ENCODE data around the gene RNF213. TPM values are rescaled to one million over a fixed set of nuclear protein-coding genes. Genes with fewer than 3 reads are reported as not detected.

The RNF213 gene
- 67.4 to 83.0 TPM (median 70.2 TPM) in 5 replicates for total RNA-seq (2022; extraction: Qiagen RNA extraction; ENCODE audit: low read depth)

DNA sequence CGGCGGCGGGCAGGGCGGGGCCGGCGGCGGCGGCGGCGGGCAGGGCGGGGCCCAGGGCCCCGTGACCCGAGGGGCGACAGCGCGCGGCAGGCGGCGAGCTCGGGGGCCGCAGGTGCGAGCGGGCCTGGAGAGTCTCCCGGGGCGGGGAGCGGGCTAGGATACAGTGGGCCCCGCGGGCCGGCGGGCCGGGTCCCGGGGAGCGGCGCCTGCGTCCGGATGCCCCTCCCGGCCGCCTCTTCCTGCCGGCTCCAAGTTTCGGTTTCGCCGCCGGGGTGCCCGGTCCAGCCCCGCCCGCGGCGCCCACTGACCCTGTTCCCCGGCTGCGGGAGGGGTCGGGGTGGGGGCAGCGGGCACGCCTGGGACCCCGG, at the start of gene RNF213:
RNF213 (plus strand) TSS at position 62 of the 368 bp plus-strand sequence. CDS start 2,830 bp downstream, outside the sequence.

DNA sequence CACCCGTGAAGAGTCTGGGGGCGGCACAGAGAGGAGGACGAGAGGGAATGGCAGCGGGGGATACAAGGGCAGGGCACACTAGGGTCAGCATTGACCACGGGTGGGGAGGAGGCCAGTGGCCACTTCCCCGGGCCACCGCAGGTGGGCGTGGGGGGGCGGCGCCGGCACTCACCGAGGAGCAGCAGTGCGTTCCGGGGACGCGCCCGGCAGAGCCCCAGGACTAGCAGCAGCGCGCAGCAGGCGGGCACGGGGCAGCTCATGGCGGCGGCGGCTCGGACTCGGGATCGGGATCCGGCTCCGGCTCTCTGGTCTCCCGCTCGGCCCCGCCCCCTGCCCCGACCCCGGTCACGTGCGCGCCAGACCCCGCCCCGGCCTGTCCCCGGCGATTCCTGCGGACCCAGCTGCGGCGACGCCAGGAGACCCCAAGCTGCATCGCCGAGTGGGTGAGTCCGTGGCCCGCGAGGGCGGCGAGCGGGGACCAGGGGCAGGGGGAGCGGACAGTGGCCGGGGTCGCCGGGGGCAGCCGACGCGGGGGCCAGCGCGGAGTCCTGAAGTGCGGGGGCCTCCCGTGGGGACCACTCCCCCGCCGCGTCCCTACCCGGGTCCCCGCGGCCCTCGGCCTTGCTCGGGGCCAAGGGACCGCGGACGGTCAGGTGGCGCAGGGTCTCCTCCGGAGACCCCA, 40.5 kb upstream of the RNF213 start, which contains the start of the genes SGSH and SLC26A11:
SGSH (minus strand) TSS at position 280 of the 682 bp plus-strand sequence; CDS start at position 260, 20 bp downstream.
SLC26A11 (plus strand) TSS at position 374 of the 682 bp plus-strand sequence. CDS start 1,134 bp downstream, outside the sequence.

DNA sequence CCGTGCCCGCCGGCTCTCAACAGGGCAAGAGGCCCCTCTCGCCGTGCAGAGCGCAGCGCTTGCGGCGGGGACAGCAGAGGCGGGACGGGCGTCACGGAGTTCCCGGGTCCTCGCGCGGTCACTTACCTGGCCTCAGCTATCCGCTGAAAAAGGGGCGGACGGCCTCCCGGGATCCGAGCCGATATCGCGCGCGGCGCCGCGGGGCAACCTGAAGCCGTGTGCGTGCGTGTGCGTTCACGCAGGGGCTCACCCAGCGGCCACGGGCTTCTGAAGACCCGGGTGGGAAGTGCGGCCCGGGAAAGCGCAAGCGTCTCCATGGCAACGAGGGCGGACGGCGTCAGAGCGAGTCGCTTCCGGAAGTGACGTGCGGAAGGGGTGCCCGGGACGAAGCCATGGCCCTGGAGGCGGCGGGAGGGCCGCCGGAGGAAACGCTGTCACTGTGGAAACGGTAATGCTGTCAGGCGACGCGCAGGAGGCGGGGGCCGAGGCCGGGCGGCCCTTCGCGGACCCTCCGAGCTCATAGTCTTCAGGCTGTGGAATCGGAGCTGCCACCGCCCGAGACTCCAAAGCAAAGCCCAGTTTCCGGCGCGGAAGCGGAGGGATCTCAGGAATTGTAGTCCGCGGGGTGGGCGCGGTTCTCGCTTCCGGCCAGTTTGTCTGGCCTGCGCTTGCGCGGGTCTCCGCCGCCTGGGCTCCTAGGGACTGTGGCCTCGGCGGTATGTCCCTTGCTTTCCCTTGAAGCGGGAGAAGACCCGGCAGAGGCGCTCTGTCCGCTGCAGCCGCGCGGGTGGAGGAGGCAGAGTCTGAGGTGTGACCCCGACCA, 154.4 kb downstream of the RNF213 start, which contains the start of gene ENDOV:
ENDOV (plus strand) TSS at position 365 of the 823 bp plus-strand sequence; CDS start at position 393, 28 bp downstream.

Other genes starting within 250 kb of the RNF213 start
- gene TBC1D16, start 225.0 kb upstream of the RNF213 start, total RNA-seq (2022; extraction: Qiagen RNA extraction; ENCODE audit: low read depth), result 6.6 to 10.2 TPM (median 9.0 TPM) in 5 replicates
- gene CCDC40, start 224.2 kb upstream of the RNF213 start, total RNA-seq (2022; extraction: Qiagen RNA extraction; ENCODE audit: low read depth), result 4.5 to 7.5 TPM (median 6.2 TPM) in 5 replicates
- gene GAA, start 159.3 kb upstream of the RNF213 start, total RNA-seq (2022; extraction: Qiagen RNA extraction; ENCODE audit: low read depth), result 50.3 to 61.0 TPM (median 52.4 TPM) in 5 replicates
- 187 to 228 TPM (median 220 TPM) in 5 replicates for gene EIF4A3, start 113.7 kb upstream of the RNF213 start, total RNA-seq (2022; extraction: Qiagen RNA extraction; ENCODE audit: low read depth)
- 0.08 to 0.26 TPM (median 0.22 TPM) in 3 of 5 replicates, not detected in the others for gene CARD14, start 90.8 kb upstream of the RNF213 start, total RNA-seq (2022; extraction: Qiagen RNA extraction; ENCODE audit: low read depth)
- 18.3 to 27.4 TPM (median 23.4 TPM) in 5 replicates for gene SGSH, start 40.5 kb upstream of the RNF213 start, total RNA-seq (2022; extraction: Qiagen RNA extraction; ENCODE audit: low read depth)
- 12.1 to 16.3 TPM (median 15.2 TPM) in 5 replicates for gene SLC26A11, start 40.4 kb upstream of the RNF213 start, total RNA-seq (2022; extraction: Qiagen RNA extraction; ENCODE audit: low read depth)
- 40.9 to 53.3 TPM (median 46.5 TPM) in 5 replicates for gene ENDOV, start 154.3 kb downstream of the RNF213 start, total RNA-seq (2022; extraction: Qiagen RNA extraction; ENCODE audit: low read depth)
- 52.6 to 105 TPM (median 77.4 TPM) in 5 replicates for gene NPTX1, start 215.8 kb downstream of the RNF213 start, total RNA-seq (2022; extraction: Qiagen RNA extraction; ENCODE audit: low read depth)